ENCODE data around the gene DLX5.

- TF ChIP-seq, protein P1, sequence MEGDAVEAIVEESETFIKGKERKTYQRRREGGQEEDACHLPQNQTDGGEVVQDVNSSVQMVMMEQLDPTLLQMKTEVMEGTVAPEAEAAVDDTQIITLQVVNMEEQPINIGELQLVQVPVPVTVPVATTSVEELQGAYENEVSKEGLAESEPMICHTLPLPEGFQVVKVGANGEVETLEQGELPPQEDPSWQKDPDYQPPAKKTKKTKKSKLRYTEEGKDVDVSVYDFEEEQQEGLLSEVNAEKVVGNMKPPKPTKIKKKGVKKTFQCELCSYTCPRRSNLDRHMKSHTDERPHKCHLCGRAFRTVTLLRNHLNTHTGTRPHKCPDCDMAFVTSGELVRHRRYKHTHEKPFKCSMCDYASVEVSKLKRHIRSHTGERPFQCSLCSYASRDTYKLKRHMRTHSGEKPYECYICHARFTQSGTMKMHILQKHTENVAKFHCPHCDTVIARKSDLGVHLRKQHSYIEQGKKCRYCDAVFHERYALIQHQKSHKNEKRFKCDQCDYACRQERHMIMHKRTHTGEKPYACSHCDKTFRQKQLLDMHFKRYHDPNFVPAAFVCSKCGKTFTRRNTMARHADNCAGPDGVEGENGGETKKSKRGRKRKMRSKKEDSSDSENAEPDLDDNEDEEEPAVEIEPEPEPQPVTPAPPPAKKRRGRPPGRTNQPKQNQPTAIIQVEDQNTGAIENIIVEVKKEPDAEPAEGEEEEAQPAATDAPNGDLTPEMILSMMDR (conservative IDR thresholded peaks at IDR 0.05 in 1 of 2, IDR thresholded peaks at IDR 0.05 in 1 of 2; ENCODE audit: extremely low read depth in 1 of 2, insufficient read depth in 1 of 2, low read depth in 1 of 2, low read length in 2 of 2): no peak
- TF ChIP-seq EZH2 (IDR thresholded peaks at IDR 0.05; ENCODE audit: borderline replicate concordance, low read length): no peak
Measured at GRCh38 chr7:96979551-96980276, 44.9 kb downstream of the DLX5 start.
